ENCODE measurements around the gene BMP15. TPM values are rescaled to one million over a fixed set of nuclear protein-coding genes. Genes with fewer than 3 reads are reported as not detected.

The BMP15 gene
- polyA plus RNA-seq, 1 donor = not detected

Other genes with a start within 250 kb of the BMP15 start
- 5.8 TPM for gene SHROOM4, start 96.5 kb upstream of the BMP15 start, polyA plus RNA-seq (ENCODE audit: insufficient read length)